Measurements from ENCODE around the gene USP1.

USP1 gene

GRCh38 chr1:62428351-62428750, 8.5 kb upstream of the USP1 start:
- DNase-seq (ENCODE audit: low read depth) = no peak

GRCh38 chr1:62429581-62429980, 7.3 kb upstream of the USP1 start:
- no peak for DNase-seq (ENCODE audit: low read depth)

- DNase-seq (ENCODE audit: low read depth) = no peak
These were observed 2.8 kb upstream of the USP1 start for GRCh38 chr1:62433861-62434617.

- no peak for DNase-seq (ENCODE audit: low read depth)
These were observed 2.2 kb upstream of the USP1 start for GRCh38 chr1:62434618-62435001.

GRCh38 chr1:62435231-62436038, 1.4 kb upstream of the USP1 start:
- no peak for DNase-seq (ENCODE audit: low read depth)

GRCh38 chr1:62436039-62436465, 797 bp upstream of the USP1 start:
- DNase-seq (ENCODE audit: low read depth) = no peak

- DNase-seq (ENCODE audit: low read depth) = no peak
These were observed 558 bp downstream of the USP1 start for GRCh38 chr1:62437273-62437940.

GRCh38 chr1:62438163-62438562, 1.3 kb downstream of the USP1 start:
- DNase-seq (ENCODE audit: low read depth) = no peak

GRCh38 chr1:62439652-62440371, 3.0 kb downstream of the USP1 start:
- DNase-seq (ENCODE audit: low read depth) = no peak

- no peak for DNase-seq (ENCODE audit: low read depth)
These were observed 7.9 kb downstream of the USP1 start for GRCh38 chr1:62444701-62445100.

GRCh38 chr1:62448221-62448933, 11.5 kb downstream of the USP1 start:
- DNase-seq (ENCODE audit: low read depth) = no peak

GRCh38 chr1:62450301-62450700, 13.5 kb downstream of the USP1 start:
- no peak for DNase-seq (ENCODE audit: low read depth)

GRCh38 chr1:62452951-62453350, 16.1 kb downstream of the USP1 start:
- DNase-seq (ENCODE audit: low read depth) = no peak

- no peak for DNase-seq (ENCODE audit: low read depth)
These were observed 21.1 kb downstream of the USP1 start for GRCh38 chr1:62457955-62458354.

GRCh38 chr1:62462370-62462769, 25.5 kb downstream of the USP1 start:
- DNase-seq (ENCODE audit: low read depth) = no peak

- no peak for DNase-seq (ENCODE audit: low read depth)
These were observed 30.2 kb downstream of the USP1 start for GRCh38 chr1:62467092-62467491.

- no peak for DNase-seq (ENCODE audit: low read depth)
These were observed 39.8 kb downstream of the USP1 start for GRCh38 chr1:62476525-62477219.

GRCh38 chr1:62481681-62482080, 44.8 kb downstream of the USP1 start:
- no peak for DNase-seq (ENCODE audit: low read depth)

- DNase-seq (ENCODE audit: low read depth) = no peak
These were observed 48.1 kb downstream of the USP1 start for GRCh38 chr1:62484824-62485468.

GRCh38 chr1:62487956-62488355, 51.1 kb downstream of the USP1 start:
- DNase-seq (ENCODE audit: low read depth) = no peak
